Measurements from ENCODE around the gene TSC22D1.

TSC22D1 gene

DNA sequence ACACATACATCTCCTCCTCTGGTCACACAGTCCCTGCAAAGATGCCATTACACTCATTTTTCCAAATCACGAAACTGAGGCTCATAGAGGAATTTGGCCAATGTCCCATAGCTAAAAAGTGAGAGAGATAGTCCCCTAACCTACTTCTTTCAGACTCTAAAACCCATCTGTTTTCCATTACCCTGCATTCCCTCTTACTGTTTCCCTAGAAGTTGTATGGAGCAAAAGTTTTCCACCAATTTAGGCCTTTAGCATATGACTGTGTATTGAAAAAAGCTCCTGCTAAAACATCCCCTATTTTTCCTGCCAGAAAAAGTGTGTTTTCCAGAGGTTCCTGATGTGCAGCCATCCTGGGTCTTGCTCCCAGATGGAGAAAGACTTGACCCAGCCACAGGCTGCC lies 186.3 kb downstream of the TSC22D1 start:
- in situ Hi-C loops (cut with HindIII; ENCODE audit: low sequenced_read_pairs), result no loop called here

DNA sequence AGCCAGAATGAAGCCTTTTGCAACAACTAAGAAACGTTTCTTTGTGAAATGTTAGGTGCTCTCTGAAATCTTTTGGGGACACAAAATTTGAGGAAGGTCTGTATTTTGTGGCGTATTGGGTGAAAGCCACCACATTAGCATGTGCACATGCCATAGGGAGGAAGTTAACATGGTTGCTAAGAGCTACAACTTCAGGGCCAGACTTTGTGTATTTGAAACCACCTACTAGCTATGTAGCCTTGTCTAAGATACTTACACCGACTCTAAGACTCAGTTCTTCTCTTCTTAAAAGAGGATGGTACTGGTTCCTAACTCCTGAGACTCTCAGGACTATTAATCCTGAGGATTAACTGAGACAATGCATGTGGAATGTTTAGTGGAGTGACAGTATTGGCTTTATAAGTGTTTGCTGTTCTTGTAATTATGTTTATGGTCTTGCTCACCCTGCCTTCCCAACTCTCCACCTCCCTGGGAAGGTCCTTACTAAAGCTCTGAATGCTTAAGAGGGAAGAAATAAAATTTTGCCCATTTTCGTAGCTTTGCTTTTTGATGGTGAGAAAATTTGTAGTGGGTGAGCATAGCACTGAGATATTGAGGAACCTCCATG lies 187.0 kb downstream of the TSC22D1 start:
- in situ Hi-C loops (cut with HindIII; ENCODE audit: low sequenced_read_pairs), result no loop called here

DNA sequence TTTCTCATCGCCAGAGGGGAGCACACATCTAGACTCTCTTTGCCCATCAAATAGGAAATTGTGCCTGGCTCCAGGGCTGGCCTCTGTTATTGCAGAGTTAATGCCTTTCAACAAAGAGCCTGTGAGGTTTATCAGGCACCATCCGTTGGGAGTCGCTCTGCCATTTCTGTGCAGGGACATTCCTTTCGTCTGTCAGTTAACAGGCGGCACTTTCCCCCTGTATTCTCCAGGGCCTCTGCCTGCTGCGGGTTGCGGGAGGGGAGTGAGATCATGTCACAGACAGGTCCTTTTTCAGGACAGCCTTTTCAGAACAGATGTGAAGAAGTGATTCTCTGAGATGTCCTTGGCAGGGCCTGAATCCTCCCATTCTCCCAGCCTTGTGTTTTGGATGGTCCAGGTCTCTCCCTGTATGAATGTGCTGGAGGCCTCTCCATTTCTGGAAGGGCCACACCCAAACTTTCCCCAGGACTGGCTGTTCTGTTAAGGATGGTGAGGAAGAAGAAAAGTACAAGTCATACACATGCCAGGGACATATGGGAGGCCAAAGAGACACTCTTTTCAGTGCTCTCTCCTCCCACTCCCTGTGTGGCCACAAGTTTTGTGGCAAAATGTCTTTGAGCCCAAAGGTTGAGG lies 187.6 kb downstream of the TSC22D1 start:
- in situ Hi-C loops (cut with HindIII; ENCODE audit: low sequenced_read_pairs), result no loop called here

- in situ Hi-C loops (cut with HindIII; ENCODE audit: low sequenced_read_pairs), result no loop called here
Observed at GRCh38 chr13:44386913-44387556, 189.1 kb downstream of the TSC22D1 start.

DNA sequence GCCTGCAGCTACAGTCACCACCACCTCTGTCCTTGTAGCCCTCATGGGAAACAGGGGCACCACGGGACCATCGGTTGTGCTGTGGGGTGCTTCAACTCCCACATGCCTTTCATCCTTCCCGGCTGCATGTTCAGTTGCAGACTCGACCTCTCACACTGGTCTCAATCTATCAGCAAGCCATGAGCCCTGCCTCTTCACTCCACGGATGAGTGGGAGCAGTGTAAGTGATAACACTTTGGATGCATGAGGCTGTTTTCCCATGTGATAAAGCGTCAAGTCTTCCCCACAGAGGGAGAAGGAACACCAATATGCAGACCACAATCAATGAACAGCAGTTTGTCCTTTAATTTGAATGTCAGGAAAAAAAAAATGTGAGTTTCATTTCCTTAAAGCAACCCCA lies 190.3 kb downstream of the TSC22D1 start:
- in situ Hi-C loops (cut with HindIII; ENCODE audit: low sequenced_read_pairs), result no loop called here

DNA sequence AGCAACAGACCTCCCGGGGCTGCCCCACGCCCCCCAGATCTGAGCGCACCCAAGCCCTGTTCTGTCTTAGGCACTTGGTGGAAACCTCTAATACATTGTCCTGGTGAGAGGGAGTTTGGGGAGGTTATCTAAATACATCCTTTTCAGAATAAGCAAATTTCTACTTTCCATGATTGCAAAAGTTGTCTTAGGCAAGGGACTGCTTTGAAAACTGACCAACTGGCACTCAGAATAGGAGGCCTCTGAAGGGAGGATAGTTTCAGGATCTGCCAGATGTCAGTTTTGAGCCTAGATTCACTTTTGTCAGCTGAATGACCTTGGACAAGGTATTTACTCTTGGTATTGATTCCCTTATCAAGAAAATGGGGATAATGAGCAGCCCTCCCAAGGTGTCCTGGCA lies 190.7 kb downstream of the TSC22D1 start:
- in situ Hi-C loops (cut with HindIII; ENCODE audit: low sequenced_read_pairs), result no loop called here

- in situ Hi-C loops (cut with HindIII; ENCODE audit: low sequenced_read_pairs), result no loop called here
Observed at GRCh38 chr13:44384778-44385177, 191.4 kb downstream of the TSC22D1 start.

DNA sequence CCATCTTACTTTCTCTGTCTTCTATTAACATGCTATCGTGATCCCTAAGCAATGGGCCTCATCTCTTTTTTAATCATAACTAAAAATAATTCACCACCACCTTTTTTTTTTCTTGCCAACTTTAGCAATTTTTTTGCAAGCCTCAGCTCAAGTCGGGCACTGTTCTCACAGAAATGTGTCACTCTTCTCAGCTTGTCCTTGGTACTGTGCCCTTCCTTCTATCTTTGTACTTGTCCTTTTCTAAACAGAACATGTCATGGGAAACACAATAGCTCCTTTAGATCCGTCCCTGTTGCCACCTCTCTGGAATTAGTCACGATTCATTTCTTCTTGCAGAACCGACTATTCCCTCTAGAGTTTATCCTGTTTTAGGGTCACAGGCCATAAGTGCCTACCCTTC lies 192.2 kb downstream of the TSC22D1 start:
- in situ Hi-C loops (cut with HindIII; ENCODE audit: low sequenced_read_pairs), result no loop called here

- in situ Hi-C loops (cut with HindIII; ENCODE audit: low sequenced_read_pairs), result no loop called here
Observed at GRCh38 chr13:44382635-44383145, 193.4 kb downstream of the TSC22D1 start.

Measured in DLD1 (cell line).